Activated CD8-positive, alpha-beta memory T cell treated with anti-CD3 and anti-CD28 coated beads, Interleukin-2, amount 50 U/mL, for 4 hours (primary cell): ENCODE measurements around the gene C1orf226.

Experiments used
- DNase-seq: peaks from one replicate; pipeline ENCODE4 v3.0.0-alpha.2; 2020

C1orf226 gene

DNA sequence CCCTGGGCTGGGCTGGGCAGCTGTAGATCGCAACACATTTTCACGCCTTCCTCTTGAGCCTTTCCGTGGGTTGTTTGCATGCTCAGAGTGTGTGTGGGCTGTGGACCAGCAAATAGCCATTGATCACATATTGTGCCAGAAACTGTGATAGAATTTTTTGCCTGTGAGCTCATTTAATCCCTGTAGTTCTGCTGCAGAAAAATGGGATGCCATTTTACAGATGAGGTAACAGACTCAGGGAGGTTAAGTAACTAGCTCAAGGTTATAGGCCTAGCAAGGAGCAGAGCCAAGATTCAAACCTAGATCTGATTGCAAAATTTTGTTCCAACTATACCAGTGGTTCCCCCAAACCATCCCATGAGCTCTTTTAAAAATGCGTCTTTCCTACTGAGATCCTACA, 15.4 kb upstream of the C1orf226 start:
- DNase-seq, result no peak

DNA sequence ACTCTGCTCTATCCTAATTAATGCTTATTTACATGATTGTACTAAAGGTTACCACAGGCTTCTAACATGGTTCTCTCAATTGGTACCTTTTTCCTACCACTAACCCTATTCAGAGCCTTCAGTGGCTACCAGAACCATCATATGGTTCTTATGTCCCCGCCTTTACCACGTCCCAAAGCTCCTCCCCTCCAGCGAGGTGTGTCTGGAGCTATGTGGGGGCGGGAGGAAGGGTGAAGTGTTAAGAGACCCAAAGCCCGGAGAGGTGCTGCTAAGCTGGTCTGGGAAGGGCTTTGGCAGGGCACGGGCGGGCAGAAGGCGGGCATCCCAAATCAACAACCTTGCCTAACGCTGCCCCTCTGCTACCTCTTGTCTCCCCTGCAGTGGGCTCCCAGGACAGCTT, 14.9 kb upstream of the C1orf226 start:
- no peak for DNase-seq

DNA sequence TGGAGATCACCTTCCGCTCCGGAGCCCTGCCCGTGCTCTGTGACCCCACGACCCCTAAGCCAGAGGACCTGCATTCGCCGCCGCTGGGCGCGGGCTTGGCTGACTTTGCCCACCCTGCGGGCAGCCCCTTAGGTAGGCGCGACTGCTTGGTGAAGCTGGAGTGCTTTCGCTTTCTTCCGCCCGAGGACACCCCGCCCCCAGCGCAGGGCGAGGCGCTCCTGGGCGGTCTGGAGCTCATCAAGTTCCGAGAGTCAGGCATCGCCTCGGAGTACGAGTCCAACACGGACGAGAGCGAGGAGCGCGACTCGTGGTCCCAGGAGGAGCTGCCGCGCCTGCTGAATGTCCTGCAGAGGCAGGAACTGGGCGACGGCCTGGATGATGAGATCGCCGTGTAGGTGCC, 14.5 kb upstream of the C1orf226 start:
- DNase-seq, result no peak

DNA sequence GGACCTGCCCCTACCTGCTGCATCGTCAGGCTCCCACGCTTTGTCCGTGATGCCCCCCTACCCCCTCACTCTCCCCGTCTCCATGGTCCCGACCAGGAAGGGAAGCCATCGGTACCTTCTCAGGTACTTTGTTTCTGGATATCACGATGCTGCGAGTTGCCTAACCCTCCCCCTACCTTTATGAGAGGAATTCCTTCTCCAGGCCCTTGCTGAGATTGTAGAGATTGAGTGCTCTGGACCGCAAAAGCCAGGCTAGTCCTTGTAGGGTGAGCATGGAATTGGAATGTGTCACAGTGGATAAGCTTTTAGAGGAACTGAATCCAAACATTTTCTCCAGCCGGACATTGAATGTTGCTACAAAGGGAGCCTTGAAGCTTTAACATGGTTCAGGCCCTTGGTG, 13.8 kb upstream of the C1orf226 start:
- no peak for DNase-seq

DNA sequence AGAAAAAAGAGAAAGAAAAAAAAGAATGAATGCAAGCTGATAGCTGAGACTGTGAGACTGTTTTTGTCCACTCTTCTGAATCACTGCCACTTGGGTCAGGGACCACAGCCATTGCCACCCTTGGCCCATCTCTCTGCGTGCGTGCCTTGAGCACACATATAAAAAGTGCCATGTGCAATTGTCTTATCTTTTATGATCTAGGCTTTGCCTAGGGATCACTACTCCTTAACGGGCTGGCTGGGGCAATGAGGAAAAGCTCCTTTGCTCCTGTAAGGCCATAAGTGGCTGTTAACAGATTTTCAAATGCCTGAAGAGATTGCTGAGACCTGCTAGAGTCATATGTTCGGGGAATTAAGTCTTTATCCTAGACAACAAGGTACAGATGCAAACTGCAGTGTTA, 13.1 kb upstream of the C1orf226 start:
- no peak for DNase-seq

DNA sequence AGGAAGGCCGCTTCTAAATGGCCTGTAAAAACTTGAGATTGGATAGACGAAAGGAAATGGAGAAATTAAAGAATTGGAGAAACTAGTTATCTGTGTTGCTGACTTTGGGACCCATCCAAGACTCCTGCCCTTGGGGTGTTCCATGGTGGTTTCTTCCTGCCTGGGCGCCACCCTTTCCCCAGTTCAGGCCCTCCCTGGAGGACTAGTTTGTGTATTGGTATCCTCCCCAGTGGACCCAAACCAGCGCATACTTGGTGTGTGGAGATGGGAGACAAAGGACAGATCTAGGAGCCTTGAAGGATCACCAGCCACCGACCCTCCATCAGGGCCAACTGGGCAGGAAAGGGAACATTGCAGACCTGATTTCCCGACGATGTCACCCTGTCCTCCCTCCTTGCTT, 12.0 kb upstream of the C1orf226 start:
- DNase-seq, result no peak

DNA sequence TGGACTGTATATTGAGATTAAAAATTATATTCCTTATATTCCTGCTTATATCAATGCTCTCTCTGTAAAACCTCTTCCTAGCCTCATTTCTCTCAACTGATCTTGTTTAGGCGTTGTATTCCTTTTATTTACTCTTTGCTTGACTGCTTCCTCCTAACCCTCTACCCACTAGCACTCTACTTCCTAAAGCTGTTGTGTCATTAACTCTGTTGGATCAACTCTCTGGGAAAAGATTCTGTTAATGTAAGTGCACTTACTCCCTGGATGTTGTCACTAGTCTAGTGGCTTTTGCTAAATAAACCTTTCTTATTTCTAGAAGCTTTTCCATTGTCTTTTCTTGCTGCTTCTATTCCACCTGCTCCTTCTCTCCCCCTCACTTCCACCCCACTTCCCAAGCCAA, 11.4 kb upstream of the C1orf226 start:
- no peak for DNase-seq

DNA sequence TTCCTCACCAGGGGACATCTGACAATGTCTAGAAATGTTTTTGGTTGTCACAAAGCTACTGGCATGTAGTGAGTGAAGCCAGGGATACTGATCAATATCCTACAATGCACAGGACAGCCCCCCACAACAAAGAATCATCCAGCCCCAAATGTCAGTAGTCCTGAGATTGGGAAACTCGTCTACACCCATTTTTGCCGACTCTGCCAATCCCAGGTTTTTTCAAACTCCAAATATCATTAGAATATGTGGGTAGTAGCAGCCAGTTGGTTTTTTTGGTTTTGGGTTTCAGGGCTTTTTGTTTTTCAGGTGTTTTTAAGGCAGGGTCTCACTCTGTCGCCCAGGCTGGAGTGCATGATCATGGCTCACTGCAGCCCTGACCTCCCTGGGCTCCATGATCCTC, 10.8 kb upstream of the C1orf226 start:
- DNase-seq, result no peak

DNA sequence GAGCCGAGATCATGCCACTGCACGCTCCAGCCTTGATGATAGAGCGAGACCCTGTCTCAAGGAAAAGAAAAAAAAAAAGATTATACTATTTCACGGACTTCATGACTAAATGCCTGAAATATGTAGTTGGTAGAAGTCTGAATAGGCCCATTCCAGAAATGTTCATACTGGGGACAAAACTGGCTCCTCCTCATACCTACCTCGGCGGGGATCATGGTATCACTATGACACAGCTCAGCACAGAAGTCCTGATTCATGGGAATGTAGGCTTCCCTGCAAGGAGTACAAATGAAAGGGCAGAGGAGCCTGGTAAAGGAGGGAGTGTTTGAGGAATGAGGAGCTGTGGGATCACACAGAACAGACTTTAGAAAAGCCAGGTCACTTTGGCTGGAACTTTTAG, 9.9 kb upstream of the C1orf226 start:
- no peak for DNase-seq

DNA sequence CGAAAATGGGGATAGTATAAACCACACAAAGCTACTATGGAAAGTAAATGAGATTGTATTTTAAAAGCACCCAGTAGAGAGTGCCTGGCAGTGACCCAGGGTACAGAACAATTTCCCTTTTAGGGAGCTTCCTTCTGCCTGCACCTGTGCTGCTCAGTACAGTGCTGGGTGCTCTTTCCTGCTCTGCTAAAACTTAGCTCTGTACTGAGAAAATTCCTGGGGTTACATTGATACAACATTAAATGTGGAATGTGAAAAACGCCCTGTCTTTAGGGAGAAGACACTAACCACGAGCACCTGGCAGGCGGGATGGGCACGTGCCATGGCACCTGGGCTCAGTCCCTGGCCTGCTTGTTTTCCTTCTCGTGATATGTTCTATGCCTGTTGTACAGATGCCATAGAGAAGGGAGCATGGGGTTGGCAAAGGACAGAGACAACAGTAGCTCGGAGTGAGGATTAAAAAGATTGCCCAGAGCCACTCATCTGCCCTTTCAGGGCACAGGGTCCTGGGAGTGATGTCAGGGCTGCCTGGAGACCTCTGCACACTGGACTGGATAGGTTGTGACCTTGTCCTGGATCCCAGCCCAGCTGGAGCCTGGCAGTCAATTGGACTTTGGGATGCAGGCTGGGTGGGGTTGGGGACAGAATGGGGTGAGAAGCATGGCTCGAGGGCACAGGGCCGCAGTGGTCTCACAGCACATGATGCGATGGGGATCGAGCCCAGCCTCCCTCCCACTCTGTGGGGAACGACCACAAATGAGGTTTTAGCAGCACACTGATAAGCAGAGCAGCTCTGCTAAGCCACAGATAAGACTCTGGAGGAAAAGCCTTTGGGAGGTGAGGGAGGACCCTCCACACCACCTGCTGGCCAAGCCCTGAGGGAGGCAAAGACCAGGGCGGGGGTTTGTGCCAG, 9.1 kb upstream of the C1orf226 start:
- DNase-seq, result no peak

DNA sequence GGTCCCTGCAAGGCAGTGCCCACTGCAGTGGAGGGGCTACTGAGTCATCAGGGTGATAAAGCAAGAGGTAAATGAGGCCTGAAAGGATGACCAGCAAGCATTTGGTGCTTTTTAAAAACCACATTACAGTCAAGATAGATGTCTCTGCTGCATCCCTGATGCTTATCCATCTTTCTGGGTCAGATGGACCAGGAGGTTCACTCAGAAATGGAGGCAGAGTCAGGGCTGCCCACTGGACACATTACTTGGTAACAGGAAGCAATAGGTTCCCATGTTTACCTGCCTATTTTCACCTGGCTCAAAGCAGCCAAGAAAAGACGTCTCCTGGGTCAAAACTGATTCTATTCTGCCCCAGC, 8.5 kb upstream of the C1orf226 start:
- no peak for DNase-seq

DNA sequence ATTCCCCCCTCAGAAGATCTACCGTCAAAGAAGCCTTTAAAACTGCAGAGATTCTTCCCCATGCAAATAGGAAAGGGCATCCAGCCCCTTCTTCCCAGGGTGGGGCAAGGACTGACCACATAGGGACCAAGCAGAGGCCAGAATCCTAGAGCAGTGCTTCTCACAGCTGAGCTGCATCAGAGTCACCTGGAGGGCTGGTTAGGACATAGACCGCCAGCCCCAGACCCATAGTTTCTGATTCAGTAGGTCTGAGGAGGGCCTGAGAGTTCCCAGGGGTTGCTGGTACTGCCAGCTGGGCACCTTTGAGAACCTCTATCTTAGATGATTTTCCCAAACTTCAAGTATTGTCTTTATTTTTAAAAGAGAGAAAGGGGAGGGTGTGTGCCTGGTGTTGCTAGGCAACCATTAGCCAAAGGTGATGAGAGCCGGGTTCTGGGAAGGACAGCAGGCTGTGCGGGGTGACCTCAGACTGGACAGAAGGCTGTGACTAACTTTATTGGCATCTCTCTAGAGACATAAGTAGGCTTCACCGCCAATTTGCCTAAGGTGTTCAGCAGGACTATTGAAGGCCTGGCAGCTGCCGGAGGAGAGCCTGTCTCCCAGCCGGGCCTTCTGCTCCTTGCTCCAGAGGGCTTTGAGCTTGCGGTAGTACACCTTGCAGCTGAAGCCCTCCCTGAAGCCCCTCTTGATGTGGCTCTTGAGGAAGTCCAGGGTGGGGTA, 7.8 kb upstream of the C1orf226 start:
- DNase-seq, result no peak

DNA sequence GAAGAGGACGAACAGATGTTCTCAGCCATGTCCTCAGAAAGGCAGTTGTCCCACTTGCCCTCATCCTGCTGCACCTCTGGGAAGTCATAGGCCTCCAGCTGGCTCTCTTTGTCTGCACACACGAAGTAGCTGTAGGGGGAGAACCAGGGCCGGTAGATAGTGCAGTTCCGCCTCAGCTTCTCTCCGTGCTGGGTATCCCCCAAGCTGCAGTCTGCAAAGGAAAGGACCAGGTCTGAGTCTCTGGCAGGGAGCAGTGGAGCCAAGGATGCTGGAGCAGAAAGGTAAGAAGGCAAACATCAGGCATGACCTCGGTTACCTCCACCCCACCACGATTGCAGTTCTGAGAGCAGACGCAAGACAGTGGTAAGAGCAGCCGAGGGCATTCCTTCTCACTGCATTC, 7.1 kb upstream of the C1orf226 start:
- DNase-seq, result no peak

DNA sequence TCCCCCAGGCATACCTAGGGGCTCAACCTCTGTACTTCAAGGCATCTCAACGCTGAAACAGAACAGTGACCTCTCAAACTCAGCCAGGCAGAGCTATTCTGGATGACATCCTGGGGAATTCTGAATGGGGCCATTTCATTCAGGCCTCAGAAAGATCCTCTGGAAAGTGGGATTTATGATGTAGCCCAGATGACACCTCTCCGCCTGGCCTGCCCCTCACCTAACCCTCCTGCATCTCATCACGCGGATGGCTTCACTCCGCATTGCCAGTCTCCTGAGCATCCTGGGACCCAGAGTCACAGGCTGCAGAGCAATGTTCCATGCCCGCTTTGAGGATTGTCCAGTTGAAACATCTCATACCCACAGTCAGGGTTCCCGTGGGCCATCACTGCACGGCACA, 6.1 kb upstream of the C1orf226 start:
- no peak for DNase-seq

DNA sequence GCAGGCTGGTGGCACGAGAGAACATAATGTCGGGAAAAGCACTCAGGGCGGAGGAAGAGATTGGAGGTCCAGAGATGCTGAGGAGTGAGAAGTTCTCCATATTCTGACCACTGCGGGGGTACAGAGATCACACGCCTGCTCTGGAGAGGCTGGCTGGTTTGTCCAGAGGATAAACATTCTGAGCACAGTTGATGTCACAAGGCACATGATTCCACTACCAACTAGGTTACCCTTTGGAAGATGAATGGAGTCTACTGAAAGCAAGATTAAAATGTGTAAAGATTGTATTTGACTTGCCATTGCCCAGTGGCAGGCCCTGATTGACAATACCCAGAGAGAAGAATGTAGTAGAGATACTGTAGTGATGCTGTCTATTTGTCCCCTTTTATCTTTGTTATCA, 4.8 kb upstream of the C1orf226 start, which contains the start of gene SPATA46:
Gene SPATA46, minus strand, starts transcription at position 164 of the 400 bp plus-strand sequence. Its CDS starts 64 bp downstream, at position 100.
- DNase-seq, result no peak

DNA sequence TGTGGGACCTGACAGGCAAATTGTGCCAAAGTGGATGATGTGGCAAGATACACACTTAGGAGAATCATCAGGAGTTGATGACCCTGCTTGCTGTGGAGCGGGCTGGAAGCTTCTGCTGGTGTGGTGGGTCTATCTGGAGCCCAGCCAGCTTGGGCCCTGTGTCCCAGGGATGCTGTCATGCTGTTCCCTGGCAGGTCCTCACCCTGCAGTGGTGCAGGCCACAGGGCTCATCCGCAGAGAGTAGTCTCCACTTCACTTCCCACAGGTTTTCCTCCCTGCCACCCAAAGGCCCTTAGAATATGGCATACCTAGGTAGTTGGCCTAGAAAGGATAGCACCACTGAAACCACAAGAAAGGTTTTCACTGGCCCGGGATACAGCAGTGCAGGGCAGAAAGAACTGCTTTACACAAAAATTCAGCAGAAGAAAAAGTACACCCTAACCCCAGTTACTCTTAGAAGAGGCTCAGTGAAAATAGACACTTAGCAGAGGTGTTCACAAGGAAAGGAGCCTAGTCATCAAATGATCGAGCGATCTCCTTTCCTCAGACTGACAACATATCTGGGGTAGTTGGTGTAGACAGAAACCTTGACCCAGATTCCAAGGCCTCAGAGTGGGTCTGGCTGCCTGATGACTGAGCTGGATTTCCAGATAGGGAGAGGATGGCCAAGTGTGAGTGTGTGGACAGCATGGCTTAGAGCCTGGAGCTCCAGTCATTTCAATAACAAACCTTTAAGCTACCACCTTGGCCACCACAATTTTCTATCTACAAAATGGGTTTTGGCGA, 1.3 kb upstream of the C1orf226 start:
- no peak for DNase-seq

DNA sequence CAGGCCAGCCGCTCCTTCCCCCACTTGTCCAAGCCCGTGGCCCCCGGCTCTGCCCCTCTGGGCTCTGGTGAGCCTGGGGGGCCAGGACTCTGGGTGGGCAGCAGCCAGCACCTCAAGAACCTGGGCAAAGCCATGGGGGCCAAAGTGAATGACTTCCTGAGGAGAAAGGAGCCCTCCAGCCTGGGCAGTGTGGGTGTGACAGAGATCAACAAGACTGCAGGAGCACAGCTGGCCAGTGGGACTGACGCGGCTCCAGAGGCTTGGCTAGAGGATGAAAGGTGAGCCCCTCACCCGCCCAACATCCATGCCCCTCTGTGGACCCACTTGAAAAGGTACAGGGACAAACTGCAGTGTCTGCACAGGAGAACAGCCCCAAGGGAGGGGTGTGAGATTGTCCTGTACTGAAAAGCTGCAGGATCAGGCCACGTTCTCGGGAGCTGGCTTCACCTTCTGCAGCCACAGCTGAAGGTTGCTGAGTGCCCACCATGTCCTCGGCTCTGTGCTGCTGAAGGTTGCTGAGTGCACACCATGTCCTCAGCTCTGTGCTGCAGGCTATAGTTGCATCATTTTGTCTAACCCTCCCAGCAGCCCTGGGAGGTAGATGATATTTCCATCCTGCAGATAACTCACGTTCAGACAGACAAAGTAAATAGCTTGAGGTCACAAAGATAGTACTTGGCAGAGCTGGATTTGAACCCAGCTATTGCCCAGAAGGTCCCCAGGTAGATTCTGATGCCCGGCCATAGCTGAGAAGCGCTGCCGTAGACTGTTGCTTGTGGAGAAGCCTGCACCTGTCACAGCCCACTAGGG, 618 bp downstream of the C1orf226 start:
- no peak for DNase-seq

DNA sequence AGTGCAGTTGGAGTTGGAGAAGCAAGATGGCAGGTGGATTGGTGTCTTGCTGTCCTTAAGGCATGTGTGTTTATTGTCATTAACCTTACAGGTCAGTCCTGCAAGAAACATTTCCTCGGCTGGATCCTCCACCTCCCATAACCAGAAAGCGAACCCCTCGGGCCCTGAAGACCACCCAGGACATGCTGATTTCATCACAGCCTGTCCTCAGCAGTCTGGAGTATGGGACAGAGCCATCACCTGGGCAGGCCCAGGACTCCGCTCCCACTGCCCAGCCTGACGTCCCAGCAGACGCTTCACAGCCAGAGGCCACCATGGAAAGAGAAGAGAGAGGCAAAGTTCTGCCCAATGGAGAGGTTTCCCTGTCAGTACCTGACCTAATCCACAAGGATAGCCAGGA, 1.6 kb downstream of the C1orf226 start:
- DNase-seq, result no peak

DNA sequence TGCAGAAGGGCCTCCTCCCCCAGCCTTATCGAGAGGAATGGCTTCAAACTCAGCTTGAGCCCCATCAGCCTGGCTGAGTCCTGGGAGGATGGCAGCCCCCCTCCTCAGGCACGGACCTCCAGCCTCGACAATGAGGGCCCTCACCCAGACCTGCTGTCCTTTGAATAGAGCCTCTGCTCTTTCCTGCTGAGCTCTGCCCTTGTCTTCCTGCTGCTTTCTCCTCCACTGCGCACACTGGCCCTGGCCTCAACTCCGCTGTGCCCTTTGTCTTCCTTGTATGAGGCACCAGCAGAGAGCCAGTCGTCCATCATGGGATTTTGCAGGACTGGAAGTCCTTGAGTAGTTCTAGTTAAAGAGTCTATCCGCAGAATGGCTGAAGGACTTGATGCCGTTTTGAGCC, 2.0 kb downstream of the C1orf226 start:
- no peak for DNase-seq

DNA sequence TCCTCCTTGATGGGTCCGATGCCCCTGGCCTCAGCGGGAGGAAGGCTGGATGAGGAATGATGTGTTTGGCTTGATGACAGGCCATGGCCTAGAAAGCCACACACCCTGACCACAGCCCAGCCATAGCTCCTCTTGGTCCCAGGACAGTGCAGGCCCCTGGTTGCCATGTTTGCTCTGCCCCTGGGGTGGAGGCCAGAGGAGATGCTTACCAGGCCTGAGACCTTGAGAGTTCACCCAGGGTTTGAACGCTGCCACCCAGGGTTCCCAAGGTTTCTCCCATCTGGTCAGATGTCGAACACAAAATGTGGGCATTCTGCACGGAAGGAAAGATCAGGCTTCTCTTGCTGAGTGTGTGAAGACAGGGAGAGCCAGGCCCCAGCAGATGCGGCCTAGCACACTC, 2.6 kb downstream of the C1orf226 start:
- no peak for DNase-seq

DNA sequence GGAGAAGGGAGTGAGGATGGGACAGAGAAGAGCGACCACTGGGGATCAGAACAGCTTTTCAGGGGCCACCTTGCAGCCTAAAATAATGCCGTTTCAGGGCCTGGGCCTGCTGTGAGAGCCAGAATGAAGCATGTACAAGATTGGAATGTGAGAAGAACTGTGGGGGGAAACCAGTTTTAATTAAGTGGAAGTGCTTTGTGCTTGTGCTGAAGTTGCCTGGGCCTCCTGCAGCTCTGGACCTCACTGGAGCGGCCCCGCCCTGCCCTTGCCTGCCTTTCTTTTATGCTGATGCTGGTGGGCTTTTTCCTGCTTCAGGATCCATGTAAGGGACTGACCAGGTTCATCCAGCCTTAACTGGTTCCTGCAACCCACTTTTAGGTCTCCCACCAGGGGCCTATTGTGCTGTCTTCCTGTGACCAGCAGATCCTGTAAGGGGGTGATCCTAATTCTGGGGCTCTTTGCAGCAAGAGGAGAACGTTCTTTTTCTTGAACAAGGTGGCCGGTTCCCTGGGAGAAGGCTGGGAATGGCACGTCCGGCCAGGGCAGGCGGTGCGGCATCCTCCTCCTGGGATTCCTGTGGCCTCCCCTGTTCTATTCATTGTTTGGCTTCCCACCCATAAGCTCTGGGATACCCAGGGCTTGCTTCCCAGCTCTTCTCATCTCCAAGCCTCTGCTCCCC, 3.2 kb downstream of the C1orf226 start:
- no peak for DNase-seq

DNA sequence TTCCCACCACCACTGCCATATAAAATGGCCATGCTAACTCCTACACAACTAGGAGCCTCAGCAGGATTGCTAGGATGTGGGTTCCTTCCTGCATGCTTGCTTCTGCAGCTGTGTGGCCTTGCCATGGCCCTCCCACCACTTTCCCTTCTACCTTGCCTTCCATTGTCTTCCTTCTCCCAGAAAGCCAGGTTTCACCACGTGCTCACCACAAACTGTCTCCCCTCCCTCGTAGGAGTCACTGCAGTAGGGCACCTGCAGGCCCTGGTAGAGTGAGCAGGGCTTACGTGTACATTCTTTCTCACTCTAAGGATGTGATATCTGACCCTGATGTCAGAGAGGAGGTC, 3.7 kb downstream of the C1orf226 start:
- no peak for DNase-seq
